ENCODE results near the gene RPUSD2. TPM values are rescaled to one million over a fixed set of nuclear protein-coding genes. Genes with fewer than 3 reads are reported as not detected.
A peak's percentile ranks its signal among the peaks of the same experiment; 100 is the strongest.

RPUSD2 gene
- total and polyA plus RNA-seq, 2 donors (not counting 3 experiments of a cell fraction or from before 2014, with no cell fraction given) = 7.0 to 11.4 TPM

GRCh38 chr15:40582726-40583246, 13.7 kb downstream of the RPUSD2 start:
- Histone ChIP-seq H3K9ac (replicated peaks; ENCODE audit: extremely low read depth, insufficient read depth, low read length) (no peak overlapping the region), H3K27ac (ENCODE audit: insufficient read depth, low read depth, low read length) (no peak overlapping the region), H2AFZ (ENCODE audit: low read depth, low read length) (no peak overlapping the region), H3K4me2 (ENCODE audit: insufficient read depth, low read length) (peak overlapping the region; percentile 11), H3K79me2 (ENCODE audit: control insufficient read depth, insufficient read depth, low read length) (no peaks in the 10 kb centered on the region), H3K9me3 (replicated peaks; ENCODE audit: control insufficient read depth, insufficient read depth, low read length) (no peaks in the 10 kb centered on the region), H3K4me3 (replicated peaks in 1 of 3; ENCODE audit: insufficient read depth in 1 of 3, low read depth in 1 of 3, low read length in 3 of 3) (peak overlapping the region in 1 of 3 experiments; percentile 8), H3K27me3 (ENCODE audit: control insufficient read depth in 2 of 2, insufficient read depth in 2 of 2, low read length in 2 of 2) (no peaks in the 10 kb centered on the region), H3K36me3 (ENCODE audit: control insufficient read depth in 2 of 2, extremely low read depth in 1 of 2, insufficient read depth in 2 of 2, low read length in 2 of 2) (no peaks in the 10 kb centered on the region), H4K20me1 (replicated peaks; ENCODE audit: control insufficient read depth, extremely low read depth, insufficient read depth, low read length) (no peaks in the 10 kb centered on the region), H3K9me1 (replicated peaks; ENCODE audit: control insufficient read depth, extremely low read depth, insufficient read depth, low read length) (no peaks in the 10 kb centered on the region), H3K4me1 (ENCODE audit: control insufficient read depth, extremely low read depth, insufficient read depth, low read length) (no peaks in the 10 kb centered on the region)
- ChIA-PET POLR2A (interaction anchor here (1.1 kb wide), 1 partner anchor 14 kb away, joined by 3 read pairs; the partner anchor contains the start of gene RPUSD2), CTCF (interaction anchor here (3.6 kb wide), 1 partner anchor 7 kb away, joined by 28 read pairs; no protein-coding TSS in a partner anchor)
- dilution Hi-C loops (cut with MboI; ENCODE audit: extremely low pct_ligation_motif_present, low sequenced_read_pairs) (no loop called here), intact Hi-C loops (cut with micrococcal nuclease) (loop anchor here (1.0 kb wide), 1 partner anchor 12 kb away; the partner anchor contains the start of gene KNL1)
- FAIRE-seq (no peak), DNase-seq (ENCODE audit: low read depth, low spot score) (peak; percentile 10)
- BruUV-seq (replicated peaks) = no TSS peak
- TF ChIP-seq POLR2A (IDR thresholded peaks at IDR 0.05; ENCODE audit: low read depth, low read length) (no peak), POLR2AphosphoS5 (IDR thresholded peaks at IDR 0.05; ENCODE audit: insufficient read depth, low read depth, low read length) (no peak), JUN (IDR thresholded peaks at IDR 0.05; ENCODE audit: borderline replicate concordance, insufficient read depth, insufficient read length, low read depth) (no peak), GATA2 (IDR thresholded peaks at IDR 0.05; ENCODE audit: insufficient read depth, insufficient read length, low read depth, low read length) (no peak), EZH2 (IDR thresholded peaks at IDR 0.05; ENCODE audit: borderline replicate concordance, low read depth, low read length, severe bottlenecking) (no peak), MYC (IDR thresholded peaks at IDR 0.05; ENCODE audit: low read depth, low read length) (no peak), FOS (IDR thresholded peaks at IDR 0.05; ENCODE audit: borderline replicate concordance, insufficient read depth, low read length) (no peak), CTCF (IDR thresholded peaks at IDR 0.05; ENCODE audit: extremely low read depth in 1 of 2, insufficient read depth in 1 of 2, low read depth in 1 of 2, low read length in 2 of 2) (no peak)
- TF ChIP-seq, protein P1, sequence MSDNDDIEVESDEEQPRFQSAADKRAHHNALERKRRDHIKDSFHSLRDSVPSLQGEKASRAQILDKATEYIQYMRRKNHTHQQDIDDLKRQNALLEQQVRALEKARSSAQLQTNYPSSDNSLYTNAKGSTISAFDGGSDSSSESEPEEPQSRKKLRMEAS (IDR thresholded peaks at IDR 0.05; ENCODE audit: insufficient read depth, insufficient read length) = no peak
